ENCODE results near the gene CCDC57. TPM values are rescaled to one million over a fixed set of nuclear protein-coding genes. Genes with fewer than 3 reads are reported as not detected.

CCDC57 gene
- total and polyA plus RNA-seq, 2 of the 8 experiments (the other 6 are each of a cell fraction or from before 2014, with no cell fraction given), result 8.4 to 12.9 TPM

- Histone ChIP-seq H3K23ac (ENCODE audit: insufficient read length) (no peak overlapping the region), H3K9ac (replicated peaks in 1 of 4; ENCODE audit: extremely low read depth in 1 of 4, low read depth in 3 of 4, low read length in 3 of 4) (no peak overlapping the region), H3K79me1 (ENCODE audit: low read depth, low read length) (no peaks in the 10 kb centered on the region), H3K4me2 (ENCODE audit: insufficient read depth in 1 of 2, low read depth in 2 of 2, low read length in 2 of 2) (no peak overlapping the region), H4K5ac (ENCODE audit: insufficient read length, low read depth, low read length) (no peak overlapping the region), H3K27me3 (replicated peaks in 1 of 4; ENCODE audit: control insufficient read depth in 3 of 4, extremely low read depth in 1 of 4, insufficient read depth in 3 of 4, low read length in 3 of 4) (no peaks in the 10 kb centered on the region; a peak in 1 of 7 replicates), H3K4me3 (ENCODE audit: extremely low read depth in 1 of 4, insufficient read depth in 2 of 4, low read depth in 3 of 4, low read length in 4 of 4) (no peak overlapping the region), H4K20me1 (replicated peaks in 1 of 2; ENCODE audit: control insufficient read depth in 1 of 2, insufficient read depth in 2 of 2, low read length in 2 of 2) (peaks cover 0 to 7% of the 10 kb centered on the region in 2 experiments), H3K14ac (ENCODE audit: insufficient read length) (no peak overlapping the region), H2AFZ (ENCODE audit: low read length) (no peak overlapping the region), H2AK5ac (ENCODE audit: low read depth, low read length) (no peak overlapping the region), H3K79me2 (ENCODE audit: control insufficient read depth in 1 of 2, insufficient read depth in 2 of 2, low read length in 2 of 2) (no peaks in the 10 kb centered on the region), H2BK5ac (ENCODE audit: low read depth, low read length) (no peak overlapping the region), H4K91ac (replicated peaks; ENCODE audit: insufficient read length, low read length) (no peak overlapping the region), H3K27ac (ENCODE audit: low read depth, low read length) (no peak overlapping the region), H2BK12ac (ENCODE audit: low read depth, low read length) (no peak overlapping the region), H4K8ac (ENCODE audit: extremely low read depth, insufficient read depth, low read length) (no peak overlapping the region), H3K23me2 (ENCODE audit: low read depth, low read length) (peaks cover 11% of the 10 kb centered on the region; the same call in 1 of the 2 replicates), H3K56ac (replicated peaks; ENCODE audit: insufficient read length, low read depth, low read length) (no peak overlapping the region), H3K4me1 (replicated peaks in 1 of 4; ENCODE audit: control insufficient read depth in 3 of 4, insufficient read depth in 4 of 4, low read length in 3 of 4) (no peaks in the 10 kb centered on the region), H3K9me3 (ENCODE audit: insufficient read depth in 2 of 2, low read depth in 1 of 2, low read length in 1 of 2) (no peaks in the 10 kb centered on the region), H2BK20ac (ENCODE audit: low read length) (no peak overlapping the region), H2BK15ac (ENCODE audit: low read length) (no peak overlapping the region), H3K4ac (replicated peaks; ENCODE audit: insufficient read length, low read depth, low read length) (no peak overlapping the region), H2BK120ac (replicated peaks; ENCODE audit: low read depth, low read length) (no peak overlapping the region), H3K18ac (ENCODE audit: extremely low read depth, low read length) (no peak overlapping the region), H3K36me3 (ENCODE audit: control insufficient read depth in 2 of 4, insufficient read depth in 4 of 4, low read length in 3 of 4) (no peaks in the 10 kb centered on the region)
- 96% methylated on average over 8 of the region's 8 CpGs; no CpG with 5 or more reads in 1 of the 2 experiments for WGBS, 2 experiments (ENCODE audit: extremely low coverage in 1 of 2, insufficient coverage in 1 of 2, insufficient read length in 1 of 2, insufficient replicate concordance in 2 of 2, low coverage in 1 of 2, low lambda C conversion rate in 2 of 2, missing lambda C conversion rate in 1 of 2)
- ChIA-PET CTCF (ENCODE audit: partially characterized antibody) (interaction anchor here (1.4 to 1.5 kb wide), 2 partner anchors 37 to 123 kb away, joined by 4 to 8 read pairs; no protein-coding TSS in a partner anchor), POLR2A (ENCODE audit: partially characterized antibody) (interaction anchor here (1.3 kb wide), 1 partner anchor 45 kb away, joined by 4 read pairs; the partner anchor contains the start of gene FASN)
- FAIRE-seq, result no peak
- DNase-seq (ENCODE audit: low read depth in 1 of 2, low spot score in 2 of 2), result no peak
- TF ChIP-seq TCF12 (IDR thresholded peaks at IDR 0.05; ENCODE audit: low read depth, low read length) (no peak), SP4 (IDR thresholded peaks at IDR 0.05; ENCODE audit: low read length) (no peak), NANOG (IDR thresholded peaks at IDR 0.05; ENCODE audit: insufficient read depth, low read depth, low read length, poor library complexity, severe bottlenecking) (no peak), TBP (IDR thresholded peaks at IDR 0.05; ENCODE audit: low read depth, low read length) (no peak), RAD21 (IDR thresholded peaks at IDR 0.05 in 1 of 2, conservative IDR thresholded peaks at IDR 0.05 in 1 of 2; ENCODE audit: low read depth in 2 of 2, low read length in 2 of 2) (no peak), PHF8 (conservative IDR thresholded peaks at IDR 0.05; ENCODE audit: low read depth, low read length) (no peak), RNF2 (IDR thresholded peaks at IDR 0.05; ENCODE audit: borderline replicate concordance, low read depth, low read length, missing control alignments, poor library complexity, severe bottlenecking) (no peak), YY1 (IDR thresholded peaks at IDR 0.05; ENCODE audit: low read depth, low read length) (no peak), KDM5A (IDR thresholded peaks at IDR 0.05; ENCODE audit: low read length) (no peak), GTF2F1 (IDR thresholded peaks at IDR 0.05; ENCODE audit: borderline replicate concordance, low read depth, low read length) (no peak), RBBP5 (IDR thresholded peaks at IDR 0.05; ENCODE audit: borderline replicate concordance, low read depth, low read length) (no peak), NRF1 (IDR thresholded peaks at IDR 0.05; ENCODE audit: low read depth, low read length) (no peak), CEBPB (IDR thresholded peaks at IDR 0.05; ENCODE audit: low read depth, low read length) (no peak), SP1 (IDR thresholded peaks at IDR 0.05; ENCODE audit: low read depth, low read length) (no peak)
These were observed 69.3 kb downstream of the CCDC57 start for GRCh38 chr17:82143333-82143732.
